ENCODE data around the gene VSTM2L.

Gene VSTM2L

GRCh38 chr20:37898233-37899104 lies 4.5 kb upstream of the VSTM2L start:
- Mint-ChIP-seq H3K4me1 (peaks cover 6% of the 10 kb centered on the region), H3K9me3 (no peaks in the 10 kb centered on the region), H3K27ac (ENCODE audit: low read depth) (no peak overlapping the region), H3K27me3 (peaks cover 42% of the 10 kb centered on the region), H3K36me3 (ENCODE audit: insufficient read depth) (no peaks in the 10 kb centered on the region), H3K4me3 (no peak overlapping the region)
- DNase-seq (ENCODE audit: low spot score in 2 of 2) = no peak
- ATAC-seq (replicated peaks; ENCODE audit: extremely low read depth, poor library complexity, severe bottlenecking) = no peak

DNA sequence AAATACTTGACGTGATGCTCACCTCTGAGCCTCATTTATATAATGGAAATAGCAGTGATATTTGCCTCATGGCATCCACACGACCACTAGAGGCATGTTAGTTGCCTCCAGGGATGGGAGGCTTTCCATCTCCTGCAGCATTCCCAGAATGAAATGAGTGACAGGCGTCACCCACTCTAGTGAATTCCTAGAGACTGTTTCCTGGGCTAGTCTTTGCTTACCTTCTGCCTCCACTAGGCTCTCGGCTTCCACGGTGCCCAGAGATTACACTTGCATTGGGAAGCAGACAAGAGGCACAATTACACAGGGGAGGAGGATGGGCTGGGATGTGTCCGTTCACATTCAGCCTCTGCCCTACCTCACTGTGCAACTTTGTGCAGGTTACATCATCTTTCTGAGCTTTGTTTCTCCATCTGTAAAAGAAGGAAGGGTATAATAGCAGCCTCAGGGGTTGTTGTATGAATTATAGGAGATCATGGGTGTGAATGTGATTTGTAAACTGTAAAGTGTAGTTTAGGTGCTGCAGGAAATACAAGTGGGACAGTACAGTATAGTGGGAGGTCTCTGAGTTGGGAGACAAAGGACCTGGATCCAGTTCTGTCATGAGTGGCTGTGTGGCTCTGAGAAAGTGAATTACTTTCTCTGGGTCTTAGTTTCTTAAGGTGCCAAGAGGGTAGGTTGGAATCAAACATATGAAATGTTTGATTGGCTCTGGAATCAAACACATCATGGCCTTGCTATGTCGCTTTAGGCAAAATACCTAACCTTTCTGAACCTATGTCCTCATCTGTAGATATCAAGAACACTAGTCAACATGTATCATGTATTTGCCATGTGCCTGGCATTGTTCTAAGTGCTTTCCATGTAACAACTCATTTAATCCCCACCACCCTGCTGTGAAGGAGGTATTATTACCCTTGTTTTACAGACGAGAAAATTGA lies 3.6 kb upstream of the VSTM2L start:
- DNase-seq (ENCODE audit: low spot score in 2 of 2) = no peak
- Mint-ChIP-seq H3K4me1 (peaks cover 12% of the 10 kb centered on the region), H3K27me3 (peaks cover 51% of the 10 kb centered on the region), H3K9me3 (no peaks in the 10 kb centered on the region), H3K36me3 (ENCODE audit: insufficient read depth) (no peaks in the 10 kb centered on the region), H3K27ac (ENCODE audit: low read depth) (no peak overlapping the region), H3K4me3 (no peak overlapping the region)
- no peak for ATAC-seq (replicated peaks; ENCODE audit: extremely low read depth, poor library complexity, severe bottlenecking)

DNA sequence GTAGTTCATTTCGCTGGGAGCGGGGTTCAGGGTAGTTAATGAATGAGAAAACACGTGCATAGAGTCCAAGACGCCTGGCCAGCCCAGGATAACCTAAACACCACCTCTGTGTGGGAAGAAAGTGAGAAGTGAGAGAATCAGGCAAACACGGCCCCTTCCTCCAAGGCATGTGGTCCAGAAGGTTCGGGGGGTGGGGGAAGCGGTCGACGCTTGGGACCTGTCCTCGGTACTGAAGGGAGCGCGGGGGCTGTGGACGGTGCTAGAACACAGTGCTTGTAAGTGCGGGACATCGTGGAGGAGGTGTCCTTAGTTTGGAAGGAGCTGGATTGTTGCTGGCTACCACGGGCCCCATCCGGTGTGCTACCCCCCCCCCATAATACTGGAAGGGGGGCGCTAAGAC lies 1.7 kb upstream of the VSTM2L start:
- H3K9me3 Mint-ChIP-seq = no peaks in the 10 kb centered on the region
- H3K27ac Mint-ChIP-seq (ENCODE audit: low read depth) = no peak overlapping the region
- H3K4me1 Mint-ChIP-seq = peaks cover 12% of the 10 kb centered on the region
- ATAC-seq (replicated peaks; ENCODE audit: extremely low read depth, poor library complexity, severe bottlenecking) = no peak
- no peak for DNase-seq (ENCODE audit: low spot score in 2 of 2)
- peaks cover 69% of the 10 kb centered on the region for H3K27me3 Mint-ChIP-seq
- H3K36me3 Mint-ChIP-seq (ENCODE audit: insufficient read depth) = no peaks in the 10 kb centered on the region
- no peak overlapping the region for H3K4me3 Mint-ChIP-seq

- H3K4me3 Mint-ChIP-seq = no peak overlapping the region
- peaks cover 12% of the 10 kb centered on the region for H3K4me1 Mint-ChIP-seq
- H3K27ac Mint-ChIP-seq (ENCODE audit: low read depth) = no peak overlapping the region
- no peaks in the 10 kb centered on the region for H3K36me3 Mint-ChIP-seq (ENCODE audit: insufficient read depth)
- H3K27me3 Mint-ChIP-seq = peaks cover 76% of the 10 kb centered on the region
- no peak for DNase-seq (ENCODE audit: low spot score in 2 of 2)
- no peak for ATAC-seq (replicated peaks; ENCODE audit: extremely low read depth, poor library complexity, severe bottlenecking)
- H3K9me3 Mint-ChIP-seq = no peaks in the 10 kb centered on the region
These were observed 1.0 kb upstream of the VSTM2L start for GRCh38 chr20:37901654-37902503.

DNA sequence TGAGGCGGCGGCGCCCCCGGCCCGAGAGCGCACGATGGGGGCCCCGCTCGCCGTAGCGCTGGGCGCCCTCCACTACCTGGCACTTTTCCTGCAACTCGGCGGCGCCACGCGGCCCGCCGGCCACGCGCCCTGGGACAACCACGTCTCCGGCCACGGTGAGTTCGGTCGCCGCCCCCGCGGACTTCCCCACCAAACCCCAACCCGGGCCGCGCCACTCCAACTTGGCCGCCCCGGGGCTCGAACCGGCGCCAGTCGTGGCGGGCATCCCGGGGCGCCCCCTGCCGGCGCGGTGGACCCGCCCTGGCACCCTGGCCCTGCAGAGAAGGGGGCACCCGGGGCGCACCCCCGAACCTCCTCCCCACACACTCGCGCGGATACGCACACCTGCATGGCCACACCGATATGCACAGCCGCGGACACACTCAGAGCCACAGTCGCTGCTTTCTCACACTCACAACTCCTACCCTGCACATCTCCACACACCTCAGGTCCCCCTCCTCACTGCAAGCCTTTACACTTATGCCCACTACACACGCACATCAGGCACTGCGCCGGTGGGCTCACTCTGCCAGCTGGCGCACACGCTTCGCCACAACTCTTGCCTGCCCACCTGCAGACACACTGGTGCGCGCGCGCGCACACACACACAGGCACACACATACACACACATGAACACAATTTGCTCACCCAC lies 535 bp downstream of the VSTM2L start:
- Mint-ChIP-seq H3K4me3 (peak overlapping the region; percentile 59), H3K9me3 (no peaks in the 10 kb centered on the region), H3K4me1 (peaks cover 12% of the 10 kb centered on the region), H3K36me3 (ENCODE audit: insufficient read depth) (no peaks in the 10 kb centered on the region), H3K27ac (ENCODE audit: low read depth) (peak overlapping the region; percentile 5), H3K27me3 (peaks cover 89% of the 10 kb centered on the region)
- no peak for ATAC-seq (replicated peaks; ENCODE audit: extremely low read depth, poor library complexity, severe bottlenecking)
- DNase-seq (ENCODE audit: low spot score in 2 of 2) = no peak

DNA sequence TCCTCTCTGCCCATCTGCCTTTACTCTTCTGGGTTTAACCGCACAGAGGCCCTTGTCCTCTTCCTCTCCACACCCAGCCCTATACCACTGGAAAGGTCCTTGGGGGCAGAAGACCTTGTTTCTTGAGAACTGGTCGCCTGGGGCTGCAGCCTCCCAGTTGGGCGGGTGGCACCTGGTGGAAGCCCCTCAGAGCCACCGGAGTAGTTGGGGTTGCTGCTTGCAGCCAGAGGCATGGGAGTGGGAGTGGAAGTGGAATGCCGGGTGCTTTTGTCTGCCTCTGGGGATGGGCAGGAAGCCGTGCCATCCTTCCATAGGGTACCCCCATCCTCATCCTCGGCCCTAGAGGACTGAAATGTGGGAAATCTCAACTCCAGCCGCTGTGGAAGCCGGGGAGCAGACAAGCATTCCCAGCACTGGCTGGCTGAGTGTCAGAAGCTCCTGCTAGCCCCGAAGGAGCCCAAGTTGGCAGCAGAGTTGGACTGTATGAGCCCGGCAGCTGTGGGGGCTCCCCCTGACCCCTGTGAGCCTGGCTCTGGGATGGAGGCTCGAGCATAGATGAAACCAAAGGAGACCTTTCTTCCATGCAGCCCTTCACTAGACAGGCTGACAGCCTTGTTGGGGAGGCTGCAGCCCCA lies 1.2 kb downstream of the VSTM2L start:
- peaks cover 93% of the 10 kb centered on the region for H3K27me3 Mint-ChIP-seq
- no peaks in the 10 kb centered on the region for H3K36me3 Mint-ChIP-seq (ENCODE audit: insufficient read depth)
- peak overlapping the region; percentile 59 for H3K4me3 Mint-ChIP-seq
- no peak for ATAC-seq (replicated peaks; ENCODE audit: extremely low read depth, poor library complexity, severe bottlenecking)
- no peaks in the 10 kb centered on the region for H3K9me3 Mint-ChIP-seq
- no peak for DNase-seq (ENCODE audit: low spot score in 2 of 2)
- H3K4me1 Mint-ChIP-seq = peaks cover 12% of the 10 kb centered on the region
- peak overlapping the region; percentile 5 for H3K27ac Mint-ChIP-seq (ENCODE audit: low read depth)

GRCh38 chr20:37904845-37905373 lies 2.0 kb downstream of the VSTM2L start:
- no peaks in the 10 kb centered on the region for H3K36me3 Mint-ChIP-seq (ENCODE audit: insufficient read depth)
- no peak overlapping the region for H3K27ac Mint-ChIP-seq (ENCODE audit: low read depth)
- H3K27me3 Mint-ChIP-seq = peaks cover 87% of the 10 kb centered on the region
- peaks cover 12% of the 10 kb centered on the region for H3K4me1 Mint-ChIP-seq
- no peak for ATAC-seq (replicated peaks; ENCODE audit: extremely low read depth, poor library complexity, severe bottlenecking)
- no peak for DNase-seq (ENCODE audit: low spot score in 2 of 2)
- no peak overlapping the region for H3K4me3 Mint-ChIP-seq
- no peaks in the 10 kb centered on the region for H3K9me3 Mint-ChIP-seq

- Mint-ChIP-seq H3K27ac (ENCODE audit: low read depth) (no peak overlapping the region), H3K36me3 (ENCODE audit: insufficient read depth) (no peaks in the 10 kb centered on the region), H3K9me3 (no peaks in the 10 kb centered on the region), H3K4me1 (peaks cover 10% of the 10 kb centered on the region), H3K4me3 (no peak overlapping the region), H3K27me3 (peaks cover 76% of the 10 kb centered on the region)
- ATAC-seq (replicated peaks; ENCODE audit: extremely low read depth, poor library complexity, severe bottlenecking) (no peak), DNase-seq (ENCODE audit: low spot score in 2 of 2) (no peak)
These were observed 3.0 kb downstream of the VSTM2L start for GRCh38 chr20:37905671-37906613.

DNA sequence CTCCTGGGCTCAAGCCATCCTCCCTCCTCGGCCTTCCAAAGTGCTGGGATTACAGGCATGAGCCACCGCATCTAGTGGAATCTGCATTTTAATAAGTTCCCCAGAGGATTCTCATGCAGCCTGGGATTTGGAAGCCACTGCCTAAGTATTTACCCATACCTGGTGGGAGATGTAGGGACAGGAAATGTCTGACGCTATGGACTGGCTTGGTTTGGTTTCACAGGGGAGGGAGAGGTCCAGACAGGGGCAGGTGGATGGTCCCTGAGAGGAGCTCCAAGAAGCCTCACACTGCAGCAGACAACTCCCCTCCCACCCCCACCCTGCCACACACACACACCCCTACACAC lies 4.4 kb downstream of the VSTM2L start:
- no peaks in the 10 kb centered on the region for H3K9me3 Mint-ChIP-seq
- DNase-seq (ENCODE audit: low spot score in 2 of 2) (no peak), ATAC-seq (replicated peaks; ENCODE audit: extremely low read depth, poor library complexity, severe bottlenecking) (no peak)
- peaks cover 6% of the 10 kb centered on the region for H3K4me1 Mint-ChIP-seq
- no peak overlapping the region for H3K4me3 Mint-ChIP-seq
- no peak overlapping the region for H3K27ac Mint-ChIP-seq (ENCODE audit: low read depth)
- no peaks in the 10 kb centered on the region for H3K36me3 Mint-ChIP-seq (ENCODE audit: insufficient read depth)
- peaks cover 69% of the 10 kb centered on the region for H3K27me3 Mint-ChIP-seq

GRCh38 chr20:37907677-37908401 lies 4.9 kb downstream of the VSTM2L start:
- no peak overlapping the region for H3K4me3 Mint-ChIP-seq
- no peaks in the 10 kb centered on the region for H3K36me3 Mint-ChIP-seq (ENCODE audit: insufficient read depth)
- peaks cover 71% of the 10 kb centered on the region for H3K27me3 Mint-ChIP-seq
- DNase-seq (ENCODE audit: low spot score in 2 of 2) (no peak), ATAC-seq (replicated peaks; ENCODE audit: extremely low read depth, poor library complexity, severe bottlenecking) (no peak)
- H3K9me3 Mint-ChIP-seq = no peaks in the 10 kb centered on the region
- H3K4me1 Mint-ChIP-seq = peaks cover 6% of the 10 kb centered on the region
- no peak overlapping the region for H3K27ac Mint-ChIP-seq (ENCODE audit: low read depth)

Data from central memory CD8-positive, alpha-beta T cell (primary cell).